ENCODE results near the gene DNAH3. TPM values are rescaled to one million over a fixed set of nuclear protein-coding genes. Genes with fewer than 3 reads are reported as not detected.

The DNAH3 gene
- total RNA-seq, 1 experiment from 2014 or later: 0.24 TPM

DNA sequence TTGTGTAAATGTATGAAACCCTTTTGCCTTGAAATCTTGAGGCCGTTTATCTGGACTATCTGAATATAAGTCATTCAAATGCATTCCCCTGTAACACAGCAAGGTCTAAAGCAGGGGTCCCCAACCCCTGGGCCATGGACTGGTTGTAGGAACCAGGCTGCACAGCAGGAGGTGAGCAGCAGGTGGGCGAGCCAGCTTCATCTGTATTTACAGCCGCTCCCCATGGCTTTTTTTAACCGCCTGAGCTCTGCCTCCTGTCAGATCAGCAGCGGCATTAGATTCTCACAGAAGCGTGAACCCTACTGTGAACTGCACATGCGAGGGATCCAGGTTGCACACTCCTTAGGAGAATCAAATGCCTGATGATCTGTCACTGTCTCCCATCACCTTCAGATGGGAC is 24.1 kb downstream of the DNAH3 start:
- Histone ChIP-seq H2BK5ac (ENCODE audit: insufficient read length, low read length) (no peak overlapping the region), H3K23me2 (ENCODE audit: insufficient read length, low read depth, low read length, poor library complexity, severe bottlenecking) (no peaks in the 10 kb centered on the region), H2BK12ac (ENCODE audit: insufficient read length, low read depth, low read length) (no peak overlapping the region), H2AFZ (ENCODE audit: low read length) (no peak overlapping the region), H2BK20ac (ENCODE audit: low read depth, low read length, poor library complexity, severe bottlenecking) (no peak overlapping the region), H3K4ac (ENCODE audit: low read depth, low read length) (no peak overlapping the region), H2BK15ac (ENCODE audit: low read depth, low read length) (no peak overlapping the region), H2BK120ac (ENCODE audit: low read depth, low read length, poor library complexity, severe bottlenecking) (no peak overlapping the region), H4K5ac (ENCODE audit: insufficient read length, low read depth, low read length) (no peak overlapping the region), H3K27ac (ENCODE audit: insufficient read length, low read depth, low read length) (no peak overlapping the region), H3K27me3 (ENCODE audit: insufficient read depth, low read length) (no peaks in the 10 kb centered on the region), H3K4me1 (ENCODE audit: insufficient read depth, low read length) (peaks cover 2% of the 10 kb centered on the region; the same call in 1 of the 2 replicates), H3K9ac (ENCODE audit: extremely low read depth, insufficient read length, low read length) (no peak overlapping the region), H3T11ph (ENCODE audit: low read length) (no peak overlapping the region), H3K9me3 (ENCODE audit: control insufficient read depth, low read depth, low read length) (no peaks in the 10 kb centered on the region), H3K14ac (ENCODE audit: insufficient read depth, low read length) (no peak overlapping the region), H3K79me1 (ENCODE audit: insufficient read depth, low read depth, low read length, poor library complexity, severe bottlenecking) (no peaks in the 10 kb centered on the region), H3K4me2 (ENCODE audit: insufficient read depth, insufficient read length, low read length) (no peak overlapping the region), H4K20me1 (ENCODE audit: control insufficient read depth, insufficient read depth, insufficient read length) (no peaks in the 10 kb centered on the region), H3K18ac (ENCODE audit: insufficient read length, low read depth, low read length) (no peak overlapping the region), H3K23ac (ENCODE audit: insufficient read length, low read depth, low read length) (no peak overlapping the region), H4K91ac (ENCODE audit: insufficient read length, low read depth, low read length) (no peak overlapping the region), H3K56ac (ENCODE audit: insufficient read length, low read depth, low read length) (no peak overlapping the region), H4K8ac (replicated peaks; ENCODE audit: insufficient read length, low read depth, low read length) (no peak overlapping the region), H3K79me2 (ENCODE audit: insufficient read depth, low read length) (no peaks in the 10 kb centered on the region), H2AK5ac (ENCODE audit: insufficient read length, low read length) (no peak overlapping the region)
- Mint-ChIP-seq H3K36me3 (ENCODE audit: insufficient read depth in 1 of 3, low read depth in 3 of 3) (no peaks in the 10 kb centered on the region), H3K4me1 (peaks cover 23 to 30% of the 10 kb centered on the region in 2 experiments), H3K27me3 (ENCODE audit: low read depth) (no peaks in the 10 kb centered on the region), H3K27ac (no peak overlapping the region), H3K9me3 (no peaks in the 10 kb centered on the region), H3K4me3 (no peak overlapping the region)
- WGBS (ENCODE audit: extremely low coverage, insufficient read length, low lambda C conversion rate): no CpG with 5 or more reads among the region's 7 CpGs
- DNase-seq: no peak
- TF ChIP-seq, protein P1, sequence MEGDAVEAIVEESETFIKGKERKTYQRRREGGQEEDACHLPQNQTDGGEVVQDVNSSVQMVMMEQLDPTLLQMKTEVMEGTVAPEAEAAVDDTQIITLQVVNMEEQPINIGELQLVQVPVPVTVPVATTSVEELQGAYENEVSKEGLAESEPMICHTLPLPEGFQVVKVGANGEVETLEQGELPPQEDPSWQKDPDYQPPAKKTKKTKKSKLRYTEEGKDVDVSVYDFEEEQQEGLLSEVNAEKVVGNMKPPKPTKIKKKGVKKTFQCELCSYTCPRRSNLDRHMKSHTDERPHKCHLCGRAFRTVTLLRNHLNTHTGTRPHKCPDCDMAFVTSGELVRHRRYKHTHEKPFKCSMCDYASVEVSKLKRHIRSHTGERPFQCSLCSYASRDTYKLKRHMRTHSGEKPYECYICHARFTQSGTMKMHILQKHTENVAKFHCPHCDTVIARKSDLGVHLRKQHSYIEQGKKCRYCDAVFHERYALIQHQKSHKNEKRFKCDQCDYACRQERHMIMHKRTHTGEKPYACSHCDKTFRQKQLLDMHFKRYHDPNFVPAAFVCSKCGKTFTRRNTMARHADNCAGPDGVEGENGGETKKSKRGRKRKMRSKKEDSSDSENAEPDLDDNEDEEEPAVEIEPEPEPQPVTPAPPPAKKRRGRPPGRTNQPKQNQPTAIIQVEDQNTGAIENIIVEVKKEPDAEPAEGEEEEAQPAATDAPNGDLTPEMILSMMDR (conservative IDR thresholded peaks at IDR 0.05): no peak

All from H9 (cell line).